HG03139 (cell line): ENCODE results near the gene VAV1.

Source experiments
- ATAC-seq: cut with Tn5 transposase; IDR thresholded peaks from one replicate; pipeline ENCODE4 v1.9.1; 2021; ENCODE audit not compliant: unreplicated experiment

Gene VAV1, protein sequence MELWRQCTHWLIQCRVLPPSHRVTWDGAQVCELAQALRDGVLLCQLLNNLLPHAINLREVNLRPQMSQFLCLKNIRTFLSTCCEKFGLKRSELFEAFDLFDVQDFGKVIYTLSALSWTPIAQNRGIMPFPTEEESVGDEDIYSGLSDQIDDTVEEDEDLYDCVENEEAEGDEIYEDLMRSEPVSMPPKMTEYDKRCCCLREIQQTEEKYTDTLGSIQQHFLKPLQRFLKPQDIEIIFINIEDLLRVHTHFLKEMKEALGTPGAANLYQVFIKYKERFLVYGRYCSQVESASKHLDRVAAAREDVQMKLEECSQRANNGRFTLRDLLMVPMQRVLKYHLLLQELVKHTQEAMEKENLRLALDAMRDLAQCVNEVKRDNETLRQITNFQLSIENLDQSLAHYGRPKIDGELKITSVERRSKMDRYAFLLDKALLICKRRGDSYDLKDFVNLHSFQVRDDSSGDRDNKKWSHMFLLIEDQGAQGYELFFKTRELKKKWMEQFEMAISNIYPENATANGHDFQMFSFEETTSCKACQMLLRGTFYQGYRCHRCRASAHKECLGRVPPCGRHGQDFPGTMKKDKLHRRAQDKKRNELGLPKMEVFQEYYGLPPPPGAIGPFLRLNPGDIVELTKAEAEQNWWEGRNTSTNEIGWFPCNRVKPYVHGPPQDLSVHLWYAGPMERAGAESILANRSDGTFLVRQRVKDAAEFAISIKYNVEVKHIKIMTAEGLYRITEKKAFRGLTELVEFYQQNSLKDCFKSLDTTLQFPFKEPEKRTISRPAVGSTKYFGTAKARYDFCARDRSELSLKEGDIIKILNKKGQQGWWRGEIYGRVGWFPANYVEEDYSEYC

GRCh38 chr19:6772028-6772865 lies at the start of gene VAV1:
TSS of gene VAV1 (plus strand) at chr19:6772708. CDS start at chr19:6772808, 100 bp downstream.
- ATAC-seq = no peak

DNA sequence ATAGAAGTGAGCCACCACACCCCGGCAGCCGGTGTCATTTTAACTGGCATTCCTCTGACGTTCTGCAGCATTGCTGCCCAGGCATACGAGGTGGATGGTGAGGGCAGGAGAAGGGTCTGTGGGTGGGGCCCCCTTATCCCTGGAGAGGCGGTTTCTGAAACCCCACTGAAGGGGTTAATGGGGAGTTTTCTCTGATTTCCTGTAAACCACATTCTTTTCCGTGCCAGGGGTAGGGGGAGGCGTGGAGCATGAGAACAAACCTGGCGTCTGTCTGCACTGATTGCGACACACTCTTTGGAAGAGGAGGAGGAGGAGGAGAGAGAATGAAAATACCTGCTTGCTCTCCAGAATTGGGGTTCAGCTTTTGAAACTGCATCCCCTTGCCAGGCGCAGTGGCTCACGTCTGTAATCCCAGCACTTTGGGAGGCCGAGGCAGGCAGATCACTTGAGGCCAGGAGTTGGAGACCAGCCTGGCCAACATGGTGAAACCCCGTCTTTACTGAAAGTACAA lies 49.3 kb upstream of the VAV1 start:
- ATAC-seq = no peak

DNA sequence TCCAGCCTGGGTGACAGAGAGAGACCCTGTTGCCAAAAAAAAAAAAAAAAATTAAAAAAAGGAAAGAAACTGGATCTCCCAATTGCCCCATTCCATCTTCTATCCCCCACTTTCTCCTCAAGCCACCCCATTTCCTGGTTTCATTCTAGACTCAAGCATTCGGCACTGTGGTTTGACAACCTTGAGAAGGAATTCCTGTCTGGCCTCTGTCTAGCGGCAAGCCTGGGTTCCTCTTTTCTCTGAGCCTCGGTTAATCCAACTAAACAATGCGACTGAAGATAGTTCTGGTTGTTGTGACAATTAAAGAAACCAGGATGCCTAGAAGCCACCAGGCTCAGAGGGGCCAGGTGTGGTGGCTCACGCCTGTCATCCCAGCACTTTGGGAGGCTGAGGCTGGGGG lies 48.8 kb upstream of the VAV1 start:
- ATAC-seq = no peak

GRCh38 chr19:6724631-6725492 lies 47.6 kb upstream of the VAV1 start:
- ATAC-seq = no peak

GRCh38 chr19:6725513-6726231 lies 46.8 kb upstream of the VAV1 start:
- no peak for ATAC-seq

- ATAC-seq = no peak
These were observed 44.2 kb upstream of the VAV1 start for GRCh38 chr19:6728346-6728745.

DNA sequence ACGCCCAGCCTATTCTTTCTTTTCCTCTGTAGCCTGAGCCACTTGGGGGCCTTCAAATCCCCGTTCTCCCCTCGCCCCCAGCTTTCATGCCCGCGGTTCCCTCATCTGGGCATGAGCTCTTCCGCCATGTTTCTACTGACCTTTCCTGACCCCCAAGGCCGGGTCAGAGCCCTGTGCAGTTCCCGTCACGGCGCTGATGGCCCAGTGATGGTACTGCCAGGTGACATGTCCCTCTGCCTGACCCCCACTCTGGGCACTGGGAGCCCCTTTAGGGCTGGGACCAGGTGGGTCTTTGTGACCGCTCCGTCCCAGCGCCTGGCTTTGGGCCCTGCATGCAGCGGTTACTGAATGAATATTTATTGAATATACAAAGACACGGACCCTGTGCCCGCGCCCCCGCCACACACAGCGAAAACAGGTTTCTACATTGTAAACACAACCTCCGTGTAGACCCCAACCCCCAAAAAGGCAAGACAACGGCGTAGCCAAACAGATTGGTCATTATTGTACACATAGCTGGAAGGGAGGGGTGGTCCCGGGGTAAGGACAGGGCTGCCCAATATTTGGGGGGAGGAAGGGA lies 42.8 kb upstream of the VAV1 start:
- no peak for ATAC-seq

- no peak for ATAC-seq
These were observed 42.2 kb upstream of the VAV1 start for GRCh38 chr19:6730153-6730804.

GRCh38 chr19:6730941-6731670 lies 41.4 kb upstream of the VAV1 start:
- ATAC-seq = no peak

DNA sequence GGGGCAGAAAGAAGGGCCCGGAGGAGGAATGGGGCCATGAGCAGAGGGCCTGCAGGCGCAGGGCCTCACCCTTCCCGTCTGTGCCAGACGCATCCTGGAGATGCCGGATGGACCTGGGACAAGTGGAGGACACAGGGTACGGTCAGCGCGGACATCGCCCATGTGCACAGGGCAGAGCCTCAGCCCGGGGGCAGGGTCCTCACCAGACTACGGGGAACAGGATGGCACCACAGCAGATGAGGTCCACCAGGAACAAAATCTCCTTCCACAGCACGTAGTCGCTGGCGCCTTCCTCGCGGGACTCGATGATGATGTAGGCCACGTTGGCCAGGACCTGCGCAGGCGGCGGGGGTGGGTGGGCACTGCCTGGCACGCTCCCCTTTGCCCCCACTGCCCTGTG lies 40.7 kb upstream of the VAV1 start:
- no peak for ATAC-seq

GRCh38 chr19:6732803-6733337 lies 39.6 kb upstream of the VAV1 start:
- no peak for ATAC-seq

DNA sequence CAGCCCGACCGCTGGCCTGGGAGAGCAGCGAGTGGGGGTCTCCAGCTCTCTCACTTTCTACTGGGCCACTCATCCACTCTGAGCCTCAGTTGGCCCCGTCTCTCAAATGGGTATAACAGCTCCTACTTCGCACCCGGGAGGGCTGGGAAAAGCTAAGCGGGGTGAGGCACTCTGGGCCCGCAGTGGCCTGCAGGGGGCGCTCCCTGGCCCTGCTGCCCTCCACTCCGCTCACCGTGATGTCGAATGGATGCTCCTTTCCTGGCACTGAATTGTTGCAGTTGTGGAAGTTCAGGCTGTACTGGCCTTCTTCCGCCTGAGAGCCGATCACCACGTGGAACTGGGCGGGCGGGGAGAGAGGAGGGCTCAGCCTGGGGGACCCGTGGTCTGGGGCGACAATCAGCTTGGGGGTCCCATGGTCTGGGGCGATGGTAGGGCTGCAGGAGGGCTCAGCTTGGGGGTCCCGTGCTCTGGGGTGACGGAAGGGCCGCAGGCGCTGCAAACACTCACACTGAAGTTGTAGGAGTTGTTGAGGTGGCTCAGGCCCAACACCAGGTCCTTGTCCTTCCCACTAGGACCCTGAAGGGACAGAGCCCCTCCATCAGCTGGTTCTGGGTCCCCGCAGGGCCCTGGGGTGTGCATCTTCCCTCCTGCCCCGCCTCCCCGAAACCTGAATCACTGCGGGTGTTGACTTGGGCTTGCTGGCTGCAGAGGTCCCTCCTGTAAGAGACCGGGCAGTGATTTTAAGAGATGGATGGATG lies 39.0 kb upstream of the VAV1 start:
- ATAC-seq = no peak

DNA sequence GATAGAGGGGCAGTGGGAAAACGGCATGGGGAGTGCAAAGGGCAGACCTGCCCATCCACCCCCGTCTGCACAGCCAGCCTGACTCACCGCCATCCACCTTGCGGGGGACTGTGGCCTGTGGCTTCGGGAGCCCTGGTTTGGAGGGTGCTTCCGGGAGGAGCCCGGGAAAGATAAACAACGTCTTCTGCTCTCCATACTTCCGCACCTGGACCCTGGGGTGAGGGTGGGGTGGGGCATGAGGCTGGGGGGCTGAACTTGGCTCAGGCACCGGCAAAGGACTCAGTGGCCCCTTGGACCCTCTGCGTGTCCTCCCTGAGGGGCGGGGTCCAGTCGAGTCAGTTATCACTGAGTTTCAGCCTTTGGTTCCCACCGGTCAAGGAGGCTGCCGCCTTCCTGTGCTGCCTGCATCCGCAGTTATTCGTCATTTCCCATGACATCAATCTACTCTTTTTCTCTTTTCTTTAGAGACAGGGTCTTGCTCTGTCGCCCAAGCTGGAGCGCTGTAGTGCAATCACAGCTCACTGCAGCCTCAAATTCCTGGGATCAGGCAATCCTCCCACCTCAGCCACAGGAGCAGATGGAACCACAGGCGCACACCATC lies 38.3 kb upstream of the VAV1 start:
- ATAC-seq = no peak

- no peak for ATAC-seq
These were observed 37.2 kb upstream of the VAV1 start for GRCh38 chr19:6735181-6735911.

- no peak for ATAC-seq
These were observed 36.2 kb upstream of the VAV1 start for GRCh38 chr19:6736169-6736916.
